MM.1S (cell line): ENCODE measurements around the gene ALG6.

Experiments
- DNase-seq: peaks from one replicate; pipeline ENCODE4 v3.0.0-alpha.2; 2015
- H2AFZ ChIP-seq: fragments of 300-600 bp; sonication (generic); 2 replicates; pipeline ENCODE4 v1.6.0; 2016; ENCODE audit warnings: antibody characterized with exemption, low read length
- H3F3A ChIP-seq: fragments of 300-600 bp; sonication (generic); 2 replicates; pipeline ENCODE4 v1.6.1; 2016; ENCODE audit warnings: mild to moderate bottlenecking, antibody characterized with exemption, low read length, moderate library complexity, mixed read lengths; ENCODE audit not compliant: insufficient read depth
- H3K27ac ChIP-seq: fragments of 300-600 bp; sonication (generic); 2 replicates; pipeline ENCODE4 v1.5.1; 2016; ENCODE audit warnings: mild to moderate bottlenecking, low read length
- H3K27me3 ChIP-seq: fragments of 300-600 bp; sonication (generic); replicated peaks from 2 replicates; pipeline ENCODE4 v1.6.0; 2016; ENCODE audit warnings: low read length; ENCODE audit not compliant: insufficient read depth
- H3K36me3 ChIP-seq: fragments of 300-600 bp; sonication (generic); replicated peaks from 2 replicates; pipeline ENCODE4 v1.6.1; 2016; ENCODE audit warnings: mild to moderate bottlenecking, low read length, mixed read lengths; ENCODE audit not compliant: insufficient read depth
- H3K4me1 ChIP-seq: fragments of 300-600 bp; sonication (generic); 2 replicates; pipeline ENCODE4 v1.6.1; 2016; ENCODE audit warnings: low read length, mixed read lengths
- H3K4me2 ChIP-seq: fragments of 300-600 bp; sonication (generic); 2 replicates; pipeline ENCODE4 v1.6.0; 2016; ENCODE audit warnings: low read depth, low read length
- H3K4me3 ChIP-seq: fragments of 300-600 bp; sonication (generic); 2 replicates; pipeline ENCODE4 v1.5.1; 2016; ENCODE audit warnings: low read length, mixed read lengths
- H3K79me2 ChIP-seq: fragments of 300-600 bp; sonication (generic); 2 replicates; pipeline ENCODE4 v1.6.1; 2016; ENCODE audit warnings: mixed run types, low read length, mixed read lengths
- H3K9ac ChIP-seq: fragments of 300-600 bp; sonication (generic); 2 replicates; pipeline ENCODE4 v1.6.1; 2016; ENCODE audit warnings: low read length, mixed read lengths
- H3K9me2 ChIP-seq: fragments of 300-600 bp; sonication (generic); replicated peaks from 2 replicates; pipeline ENCODE4 v1.6.1; 2016; ENCODE audit warnings: mild to moderate bottlenecking, low read length, mixed read lengths; ENCODE audit not compliant: insufficient read depth
- H3K9me3 ChIP-seq: fragments of 300-600 bp; sonication (generic); replicated peaks from 2 replicates; pipeline ENCODE4 v1.6.1; 2016; ENCODE audit warnings: mild to moderate bottlenecking, low read length, mixed read lengths; ENCODE audit not compliant: insufficient read depth
- H4K20me1 ChIP-seq: fragments of 300-600 bp; sonication (generic); 2 replicates; pipeline ENCODE4 v1.6.1; 2016; ENCODE audit warnings: mild to moderate bottlenecking, low read length, moderate library complexity, mixed read lengths; ENCODE audit not compliant: insufficient read depth
- CTCF ChIP-seq: fragments of 300-600 bp; sonication (generic); IDR thresholded peaks from 2 replicates; pipeline ENCODE4 v1.5.1; 2016; ENCODE audit warnings: antibody characterized with exemption, low read length, mixed read lengths
- EZH2 ChIP-seq: fragments of 300-600 bp; sonication (generic); optimal IDR thresholded peaks from 2 replicates; pipeline ENCODE3; 2017; ENCODE audit warnings: low read depth, mild to moderate bottlenecking, antibody characterized with exemption, low read length, mixed read lengths
- EZH2phosphoT487 ChIP-seq: fragments of 300-600 bp; sonication (generic); IDR thresholded peaks from 2 replicates; pipeline ENCODE4 v1.6.1; 2018; ENCODE audit warnings: antibody characterized with exemption, low read length

Gene ALG6

GRCh38 chr1:63407002-63407401 is 39.6 kb downstream of the ALG6 start:
- H3K9me2 ChIP-seq, result no peaks in the 10 kb centered on the region
- no peaks in the 10 kb centered on the region for H3K79me2 ChIP-seq
- no peak overlapping the region for H2AFZ ChIP-seq
- TF ChIP-seq CTCF (no peak), EZH2 (no peak), EZH2phosphoT487 (no peak)
- no peak for DNase-seq
- H3K9ac ChIP-seq, result no peak overlapping the region
- H3K9me3 ChIP-seq, result no peaks in the 10 kb centered on the region
- H3F3A ChIP-seq, result no peaks in the 10 kb centered on the region
- no peaks in the 10 kb centered on the region for H3K4me1 ChIP-seq
- H3K4me2 ChIP-seq, result no peak overlapping the region
- H4K20me1 ChIP-seq, result no peaks in the 10 kb centered on the region
- no peak overlapping the region for H3K4me3 ChIP-seq
- H3K36me3 ChIP-seq, result no peaks in the 10 kb centered on the region
- H3K27ac ChIP-seq, result no peak overlapping the region
- no peaks in the 10 kb centered on the region for H3K27me3 ChIP-seq

- Histone ChIP-seq H3K9me3 (no peaks in the 10 kb centered on the region), H3K9ac (no peak overlapping the region), H4K20me1 (no peaks in the 10 kb centered on the region), H3K27me3 (no peaks in the 10 kb centered on the region), H3K36me3 (no peaks in the 10 kb centered on the region), H3K4me2 (no peak overlapping the region), H3K9me2 (no peaks in the 10 kb centered on the region), H2AFZ (no peak overlapping the region), H3K4me1 (no peaks in the 10 kb centered on the region), H3F3A (no peaks in the 10 kb centered on the region), H3K4me3 (no peak overlapping the region), H3K27ac (no peak overlapping the region), H3K79me2 (no peaks in the 10 kb centered on the region)
- DNase-seq, result no peak
- no peak for TF ChIP-seq CTCF
- TF ChIP-seq EZH2, result no peak
- no peak for TF ChIP-seq EZH2phosphoT487
Observed at GRCh38 chr1:63408331-63408730, 40.9 kb downstream of the ALG6 start.

- H3K4me2 ChIP-seq, result no peak overlapping the region
- no peaks in the 10 kb centered on the region for H3K27me3 ChIP-seq
- no peaks in the 10 kb centered on the region for H4K20me1 ChIP-seq
- TF ChIP-seq CTCF (no peak), EZH2 (no peak), EZH2phosphoT487 (no peak)
- DNase-seq, result no peak
- H2AFZ ChIP-seq, result no peak overlapping the region
- H3K79me2 ChIP-seq, result no peaks in the 10 kb centered on the region
- H3K9me2 ChIP-seq, result no peaks in the 10 kb centered on the region
- H3K4me1 ChIP-seq, result no peaks in the 10 kb centered on the region
- no peaks in the 10 kb centered on the region for H3K9me3 ChIP-seq
- H3K4me3 ChIP-seq, result no peak overlapping the region
- H3K9ac ChIP-seq, result no peak overlapping the region
- H3K27ac ChIP-seq, result no peak overlapping the region
- H3K36me3 ChIP-seq, result no peaks in the 10 kb centered on the region
- H3F3A ChIP-seq, result no peaks in the 10 kb centered on the region
Observed at GRCh38 chr1:63411066-63411465, 43.6 kb downstream of the ALG6 start.
